Caki2 (cell line): Measurements from ENCODE around the gene SYNE2. TPM values are rescaled to one million over a fixed set of nuclear protein-coding genes. Genes with fewer than 3 reads are reported as not detected.

ENCODE experiments used
- DNase-seq: peaks from one replicate; pipeline ENCODE4 v3.0.0-alpha.2; 2015; ENCODE audit warnings: low read depth
- in situ Hi-C: cut with HindIII; loops from 2 replicates; pipeline ENCODE4 v1.10.0; 2016; ENCODE audit warnings: low sequenced_read_pairs, low pct_unique_long_range_greater_than_20kb, mixed read lengths
- total RNA-seq: library from RNA; depleted of rRNA; stranded (reverse); fragments of >200 nt; shearing (Covaris generic); gene quantifications from 2 replicates; pipeline ENCODE4 v1.2.3, GENCODE V29; 2014; ENCODE audit warnings: low replicate concordance

SYNE2 gene
- total RNA-seq, 1 experiment from 2014 or later: 13.7 TPM

DNA sequence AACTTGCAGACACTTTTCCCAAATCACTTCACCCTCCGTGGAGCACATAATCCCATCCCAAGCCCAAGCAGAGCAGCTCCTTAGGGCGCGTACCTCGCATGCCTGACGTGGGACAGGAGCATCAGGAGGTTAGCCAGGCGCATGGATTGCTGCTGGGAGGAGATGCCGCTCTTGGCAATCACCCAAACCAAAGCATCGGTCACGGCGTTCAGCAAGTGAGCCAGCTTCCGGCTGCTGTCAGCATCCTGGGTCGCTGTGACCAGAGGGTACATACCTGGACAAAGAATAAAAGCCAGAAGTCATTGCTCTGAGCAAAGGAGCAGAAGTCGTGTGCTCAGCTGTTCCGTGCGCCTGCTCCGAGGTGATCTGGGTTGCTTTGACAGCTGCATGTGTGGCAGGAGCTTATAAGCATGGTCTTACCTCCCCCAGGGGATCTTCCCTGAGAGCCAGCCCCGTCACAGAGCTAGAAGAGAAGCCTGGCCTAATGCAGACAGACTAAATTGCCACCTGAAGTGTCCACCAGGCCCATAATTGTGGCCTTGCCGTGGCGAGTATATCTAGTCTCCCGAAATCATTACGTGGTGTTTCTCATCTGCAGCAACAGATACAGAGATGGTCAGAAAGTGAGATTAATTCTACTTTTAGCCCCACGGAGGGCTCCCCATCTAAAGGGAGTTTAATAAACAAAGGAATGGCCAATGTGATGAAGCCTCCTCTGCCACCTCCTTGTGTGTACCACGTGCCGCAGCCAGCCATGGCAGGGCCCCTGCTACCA lies 382.3 kb downstream of the SYNE2 start:
- peak; percentile 79 for DNase-seq
- in situ Hi-C loops: no loop called here

DNA sequence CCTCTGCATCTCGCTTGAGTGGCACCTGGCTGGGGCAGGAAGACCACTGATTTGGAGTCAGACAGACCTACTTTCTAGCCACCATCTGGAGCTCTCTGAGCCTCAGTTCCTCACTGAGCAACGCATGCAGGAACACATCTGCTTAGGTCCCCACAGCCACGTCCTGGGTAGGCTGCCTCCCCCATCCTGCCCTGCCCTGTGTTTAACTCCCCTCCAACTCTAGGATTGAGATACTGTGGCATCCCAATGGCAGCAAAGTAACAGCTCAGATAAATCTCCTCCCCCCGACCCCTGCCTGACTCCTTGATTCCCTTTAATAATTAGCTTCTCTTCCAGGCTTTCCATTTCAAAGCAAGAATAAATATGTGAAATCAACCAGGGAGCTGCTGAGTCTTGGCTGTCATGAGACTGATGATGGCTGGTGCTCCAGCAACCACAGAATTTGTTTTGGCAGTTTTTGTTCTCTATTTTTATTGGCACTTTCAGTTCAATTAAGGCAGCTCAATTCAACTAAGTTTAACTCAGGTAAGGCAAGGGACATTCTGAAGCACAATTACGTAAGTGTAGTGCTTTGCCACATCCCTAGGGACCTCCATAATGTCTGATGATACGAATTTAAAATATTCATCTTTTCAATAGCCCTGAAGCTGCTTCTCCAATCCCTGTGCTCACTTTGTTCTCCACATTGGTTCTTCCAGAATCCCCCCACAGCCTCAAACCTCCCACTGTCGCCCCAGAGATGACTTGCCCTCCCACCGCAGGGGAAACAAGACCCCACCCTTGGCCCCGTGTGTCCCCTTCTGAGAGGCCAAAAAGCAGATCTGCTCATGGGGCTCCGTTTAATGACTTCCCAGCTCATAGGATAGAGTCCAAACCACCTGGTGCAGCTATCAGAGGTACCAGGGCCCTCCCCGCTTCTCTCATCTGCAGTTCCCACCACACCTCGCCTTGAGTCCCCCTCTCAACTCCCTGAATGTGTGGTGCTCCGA lies 383.1 kb downstream of the SYNE2 start:
- in situ Hi-C loops: no loop called here
- DNase-seq: peak; percentile 81

DNA sequence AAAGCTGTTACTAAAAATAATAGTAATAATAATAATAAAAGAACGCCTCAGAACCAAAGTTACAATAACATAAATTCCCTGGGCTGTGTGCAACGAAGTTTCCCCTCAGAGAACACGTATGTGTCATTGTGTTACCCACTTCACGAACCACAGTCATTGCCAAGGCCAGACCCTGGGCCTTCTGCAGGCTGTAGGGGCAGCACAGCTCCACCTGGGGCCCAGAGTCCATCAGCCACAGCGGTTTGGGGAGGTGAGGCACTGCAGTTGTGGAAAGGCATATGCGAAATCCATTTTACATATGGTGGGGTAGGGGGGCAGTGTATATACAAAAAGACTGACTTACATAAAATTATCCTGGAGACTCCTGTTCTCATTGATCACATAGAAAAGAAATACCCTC lies 385.2 kb downstream of the SYNE2 start:
- in situ Hi-C loops: no loop called here

DNA sequence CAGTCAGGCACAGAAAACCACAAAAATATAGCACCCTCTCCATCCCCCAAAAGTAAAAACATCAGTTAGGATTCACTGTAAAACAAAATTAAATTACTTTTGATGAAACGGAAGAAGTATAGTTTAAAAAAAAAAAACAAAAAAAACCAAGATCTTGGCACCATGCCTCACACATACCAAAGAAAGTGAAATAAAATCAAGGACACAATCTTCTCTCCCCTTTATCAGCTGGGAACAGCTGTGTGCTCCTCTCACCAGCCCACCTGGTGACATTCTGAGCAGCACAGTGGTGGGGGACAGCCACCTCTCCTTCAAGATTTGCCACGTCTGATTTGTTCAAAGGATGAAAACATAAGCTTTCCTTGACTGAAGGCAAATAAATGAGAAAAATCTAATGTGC lies 385.8 kb downstream of the SYNE2 start:
- no peak for DNase-seq

More for the DNA sequence above, 385.2 kb downstream of the SYNE2 start:
- DNase-seq: no peak

DNA sequence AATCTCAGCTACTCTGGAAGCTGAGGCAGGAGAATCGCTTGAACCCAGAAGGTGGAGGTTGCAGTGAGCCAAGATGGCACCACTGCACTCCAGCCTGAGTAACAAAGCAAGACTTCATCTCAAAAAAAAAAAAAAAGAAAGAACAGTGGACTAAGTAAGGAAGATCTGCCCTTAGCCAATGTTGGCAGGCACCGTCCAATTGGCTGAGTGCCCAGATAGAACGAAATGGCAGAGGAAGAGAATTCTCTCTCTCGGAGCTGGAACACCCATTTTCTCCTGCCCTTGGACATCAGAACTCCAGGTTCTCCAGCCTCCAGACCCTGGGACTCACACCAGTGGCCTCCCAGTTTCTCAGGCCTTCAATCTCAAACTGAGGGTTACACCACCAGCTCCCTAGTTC lies 391.5 kb downstream of the SYNE2 start:
- in situ Hi-C loops: no loop called here
- no peak for DNase-seq

More for the DNA sequence above, 385.8 kb downstream of the SYNE2 start:
- in situ Hi-C loops: no loop called here

DNA sequence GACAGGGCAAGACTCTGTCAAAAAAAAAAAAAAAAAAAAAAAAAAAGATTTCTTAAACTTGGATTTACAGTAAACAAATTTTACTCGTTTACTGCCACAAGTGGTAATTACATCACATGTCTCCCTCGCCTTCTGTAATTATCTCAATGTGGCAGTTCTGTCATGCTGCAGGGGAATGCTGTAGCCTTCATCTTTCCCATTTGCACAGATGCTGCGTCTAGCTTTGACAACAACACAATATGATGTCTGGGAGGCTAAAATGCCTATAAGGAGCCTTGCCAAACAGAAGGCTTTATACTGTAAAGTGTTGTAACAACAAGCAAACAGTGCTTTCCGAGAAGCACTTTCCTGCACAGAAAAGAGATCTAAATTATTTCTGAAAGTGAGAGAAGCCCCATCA lies 392.7 kb downstream of the SYNE2 start:
- in situ Hi-C loops: no loop called here
- DNase-seq: no peak

DNA sequence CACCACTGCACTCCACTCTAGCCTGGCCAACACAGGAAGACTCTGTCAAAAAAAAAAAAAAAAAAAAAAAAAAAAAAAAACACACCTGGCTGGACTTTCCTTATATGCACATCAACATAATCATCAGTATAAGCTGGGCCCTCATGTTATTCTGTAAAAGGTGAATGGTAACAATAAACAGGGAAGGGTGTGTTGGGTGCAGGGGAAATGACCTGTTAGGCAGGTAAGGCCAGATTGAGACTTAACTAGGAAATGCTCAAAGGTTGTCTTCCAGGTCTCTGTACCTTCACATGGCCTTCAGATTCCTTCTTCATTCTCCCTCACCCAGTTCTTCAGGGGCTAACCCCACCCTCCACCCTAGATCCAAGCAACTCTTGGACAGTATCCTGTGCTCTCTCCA lies 393.9 kb downstream of the SYNE2 start:
- no peak for DNase-seq
- in situ Hi-C loops: no loop called here

DNA sequence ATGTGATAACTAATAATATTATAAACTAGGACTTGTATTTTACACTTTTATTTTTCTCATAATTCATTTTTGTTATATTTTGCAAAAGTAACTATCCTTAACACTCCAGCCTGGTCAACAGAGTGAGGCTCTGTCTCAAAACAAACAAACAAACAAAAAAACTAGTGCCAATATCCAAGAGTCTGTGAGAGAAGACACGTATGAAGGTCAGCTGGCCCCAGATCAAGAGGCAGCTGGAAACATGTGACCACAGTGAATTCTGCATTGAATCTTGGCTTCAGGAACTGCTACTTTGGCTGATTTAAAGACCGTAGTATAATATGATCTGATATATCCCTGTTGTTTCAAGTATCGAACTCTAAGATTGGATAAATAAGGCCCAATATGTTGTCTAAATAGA lies 394.4 kb downstream of the SYNE2 start:
- in situ Hi-C loops: no loop called here
- no peak for DNase-seq

DNA sequence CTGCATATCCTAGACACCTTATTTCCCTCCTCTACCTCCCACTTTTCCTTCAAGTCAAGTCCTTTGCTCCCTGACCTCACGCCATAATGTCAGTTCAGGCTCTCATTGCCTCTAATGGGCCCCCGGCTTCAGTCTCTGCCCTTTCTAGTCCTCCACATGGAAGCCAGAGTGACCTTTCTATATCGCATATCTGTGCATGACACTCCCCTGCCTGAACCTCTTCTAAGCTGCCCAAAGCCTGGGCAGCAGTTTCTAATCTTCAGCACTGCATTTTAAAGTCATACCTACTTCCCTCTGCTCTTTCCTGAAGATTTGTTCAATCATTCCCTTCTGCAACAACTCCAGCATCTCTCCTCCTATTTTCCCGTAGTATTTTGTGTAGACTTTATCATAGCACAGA lies 395.9 kb downstream of the SYNE2 start:
- in situ Hi-C loops: no loop called here
- DNase-seq: no peak

DNA sequence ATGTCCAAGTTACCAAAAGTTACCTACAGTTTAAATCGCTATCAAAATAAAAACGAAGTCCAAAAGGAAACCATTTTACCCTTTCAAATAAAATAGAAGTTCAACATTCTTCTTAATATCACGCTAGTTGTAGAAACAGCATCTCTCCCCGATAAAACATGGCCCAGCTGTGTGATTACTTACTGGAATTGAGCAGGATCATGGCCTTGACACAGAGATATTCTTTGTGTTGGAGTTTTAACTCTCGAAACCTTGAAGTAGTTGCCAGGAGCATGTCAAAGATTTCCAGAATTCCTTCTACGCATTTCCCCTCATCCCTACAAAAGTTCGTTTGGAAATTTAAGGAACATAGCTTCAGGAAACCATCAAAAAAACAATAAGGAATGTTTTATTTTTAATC lies 396.6 kb downstream of the SYNE2 start:
- in situ Hi-C loops: no loop called here
- no peak for DNase-seq

DNA sequence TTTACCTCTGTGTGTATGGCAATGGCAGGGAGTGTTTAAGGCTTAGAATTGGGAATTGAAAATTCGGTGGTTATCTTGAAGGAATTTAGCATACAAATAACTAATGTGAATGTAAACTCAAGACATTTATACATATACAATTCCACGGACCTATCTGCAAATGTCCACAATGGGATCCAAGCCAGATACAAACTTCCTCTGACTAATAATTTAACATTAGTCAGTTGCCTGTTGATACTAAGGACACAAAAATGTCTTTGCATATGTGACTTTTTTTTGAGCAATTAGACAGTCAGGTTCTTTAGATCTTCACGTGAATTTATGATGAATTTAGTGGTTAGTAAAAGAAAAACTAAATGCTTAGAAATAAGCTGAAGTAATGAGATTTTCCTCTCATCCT lies 400.9 kb downstream of the SYNE2 start:
- in situ Hi-C loops: no loop called here
- DNase-seq: no peak

DNA sequence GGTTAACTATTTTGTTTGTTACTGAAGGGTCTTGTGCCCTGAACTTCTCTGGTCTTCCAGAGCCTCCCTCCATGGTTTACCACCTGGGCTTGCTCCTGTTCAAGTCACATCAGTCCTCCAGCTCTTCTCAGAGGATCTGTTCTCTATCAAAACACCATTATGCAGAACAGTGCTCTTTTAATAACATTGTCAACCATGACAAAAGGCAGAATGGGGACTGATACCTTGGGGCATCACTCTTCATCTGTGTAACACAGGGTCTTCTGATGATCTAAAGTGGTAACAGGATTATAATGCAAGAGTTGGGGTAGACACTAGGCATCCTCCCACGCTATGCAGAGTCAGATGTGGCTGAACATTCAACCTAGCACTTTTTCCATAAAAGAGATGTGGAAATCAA lies 403.0 kb downstream of the SYNE2 start:
- in situ Hi-C loops: no loop called here
- no peak for DNase-seq

DNA sequence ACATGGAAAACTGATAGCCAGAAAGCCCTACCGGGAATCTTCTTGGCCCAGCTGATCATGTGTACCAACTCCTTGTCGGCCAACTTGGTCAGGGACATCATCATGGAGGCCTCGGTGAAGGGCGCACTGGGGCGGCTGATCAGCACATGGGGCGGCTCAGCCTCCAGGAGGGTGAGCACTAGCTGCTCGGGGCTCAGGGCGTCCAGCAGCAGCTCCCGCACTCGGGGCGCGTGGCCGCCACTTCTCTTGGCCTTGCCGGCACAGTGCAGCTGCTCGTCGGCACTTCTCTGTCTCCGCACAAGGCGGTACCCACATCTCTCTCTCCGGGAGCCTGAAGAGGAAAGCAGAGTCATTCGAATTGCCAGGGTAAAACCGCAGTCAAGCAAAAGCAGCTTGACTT lies 407.6 kb downstream of the SYNE2 start:
- in situ Hi-C loops: no loop called here
- DNase-seq: no peak

DNA sequence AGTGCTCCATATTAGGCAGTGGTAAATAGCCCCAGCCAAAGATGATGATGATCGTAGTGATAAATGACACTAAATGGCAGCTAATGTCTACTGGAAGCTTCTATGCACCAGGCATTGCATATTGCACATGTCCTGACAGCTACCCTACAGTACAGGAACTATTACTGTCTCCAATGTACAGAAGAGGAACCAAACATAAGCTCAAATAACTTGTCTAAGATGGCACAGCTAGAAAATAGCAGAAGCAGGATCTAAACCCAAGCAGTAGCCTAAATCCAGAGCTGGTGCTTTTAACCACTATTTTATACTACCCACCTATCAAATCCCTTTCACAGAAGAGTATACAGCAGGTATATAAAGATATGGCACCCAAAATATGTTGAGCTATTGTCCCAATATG lies 412.4 kb downstream of the SYNE2 start:
- DNase-seq: no peak
- in situ Hi-C loops: no loop called here

DNA sequence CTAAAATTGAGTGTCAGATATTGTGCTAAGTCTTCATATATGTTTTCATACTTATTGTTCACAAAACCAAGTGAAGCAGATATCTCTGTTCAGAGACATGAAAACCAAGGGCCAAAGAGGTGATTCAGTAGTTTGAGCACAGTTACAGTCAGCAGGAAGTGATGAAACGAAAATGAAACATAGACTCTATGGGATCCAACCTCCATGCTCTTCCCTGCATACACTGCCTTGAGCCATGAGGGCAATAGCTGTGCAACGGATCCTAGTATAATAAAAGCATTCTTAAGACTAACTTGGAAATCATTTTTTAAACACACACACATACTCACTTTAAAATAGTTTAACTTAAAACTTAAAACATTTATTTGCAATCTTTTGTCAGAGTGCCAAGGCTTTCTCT lies 413.4 kb downstream of the SYNE2 start:
- DNase-seq: no peak
- in situ Hi-C loops: no loop called here

DNA sequence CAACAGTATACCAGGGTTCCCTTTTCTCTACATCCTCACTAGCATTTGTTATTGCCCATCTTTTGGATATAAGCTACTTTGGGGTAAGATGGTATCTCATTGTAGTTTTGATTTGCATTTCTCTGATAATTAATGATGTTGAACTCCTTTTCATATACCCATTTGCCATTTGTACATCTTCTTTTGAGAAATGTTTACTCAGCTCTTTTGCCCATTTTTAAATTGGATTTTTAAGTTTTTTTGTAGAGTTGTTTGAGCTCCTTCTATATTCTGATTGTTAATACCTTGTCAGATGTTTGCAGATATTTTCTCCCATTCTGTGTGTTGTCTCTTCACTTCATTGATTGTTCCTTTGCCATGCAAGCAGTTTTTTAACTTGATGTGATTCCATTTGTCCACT lies 419.2 kb downstream of the SYNE2 start:
- in situ Hi-C loops: no loop called here
- no peak for DNase-seq
